Measurements from ENCODE around the gene FSHR. TPM values are rescaled to one million over a fixed set of nuclear protein-coding genes. Genes with fewer than 3 reads are reported as not detected.

The FSHR gene
- total and polyA plus RNA-seq, 2 of the 8 experiments (the other 6 are each of a cell fraction or from before 2014, with no cell fraction given), result not detected

DNA sequence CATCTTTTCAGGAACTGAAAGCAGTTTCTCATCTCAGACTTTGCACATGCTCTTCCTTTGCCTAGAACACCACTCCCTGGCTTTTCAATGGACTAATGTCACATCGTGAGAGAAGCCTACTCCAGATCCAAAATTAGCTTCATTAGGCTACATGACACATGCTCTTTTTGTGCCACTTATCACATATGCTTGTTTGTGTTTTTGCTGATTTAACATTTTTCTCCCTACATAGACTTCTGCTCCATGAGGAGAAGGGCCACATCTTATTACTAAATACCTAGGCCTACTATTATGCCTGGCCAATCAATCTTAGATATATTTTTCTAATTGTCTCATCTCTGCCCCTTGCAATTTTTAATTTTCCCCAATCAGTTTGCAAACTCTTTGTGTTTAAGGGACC, 212.4 kb downstream of the FSHR start:
- Histone ChIP-seq H2BK20ac (ENCODE audit: low read length) (no peak overlapping the region), H2BK120ac (replicated peaks; ENCODE audit: low read depth, low read length) (no peak overlapping the region), H3K79me2 (ENCODE audit: control insufficient read depth in 1 of 2, insufficient read depth in 2 of 2, low read length in 2 of 2) (no peaks in the 10 kb centered on the region), H3K4me1 (replicated peaks in 1 of 4; ENCODE audit: control insufficient read depth in 3 of 4, insufficient read depth in 4 of 4, low read length in 3 of 4) (0 out of 7 replicates have a peak, but pooled peaks cover 0 to 2% (median 0%) of the 10 kb centered on the region in 4 experiments), H3K27ac (ENCODE audit: low read depth, low read length) (no peak overlapping the region), H2BK5ac (ENCODE audit: low read depth, low read length) (no peak overlapping the region), H4K91ac (replicated peaks; ENCODE audit: insufficient read length, low read length) (no peak overlapping the region), H3K23ac (ENCODE audit: insufficient read length) (no peak overlapping the region), H3K79me1 (ENCODE audit: low read depth, low read length) (no peaks in the 10 kb centered on the region), H3K4me3 (ENCODE audit: extremely low read depth in 1 of 4, insufficient read depth in 2 of 4, low read depth in 3 of 4, low read length in 4 of 4) (no peak overlapping the region), H3K56ac (replicated peaks; ENCODE audit: insufficient read length, low read depth, low read length) (no peak overlapping the region), H3K18ac (ENCODE audit: extremely low read depth, low read length) (no peak overlapping the region), H4K5ac (ENCODE audit: insufficient read length, low read depth, low read length) (no peak overlapping the region), H2BK15ac (ENCODE audit: low read length) (no peak overlapping the region), H3K27me3 (replicated peaks in 1 of 4; ENCODE audit: control insufficient read depth in 3 of 4, extremely low read depth in 1 of 4, insufficient read depth in 3 of 4, low read length in 3 of 4) (no peaks in the 10 kb centered on the region), H4K8ac (ENCODE audit: extremely low read depth, insufficient read depth, low read length) (no peak overlapping the region), H3K9ac (replicated peaks in 1 of 4; ENCODE audit: extremely low read depth in 1 of 4, low read depth in 3 of 4, low read length in 3 of 4) (no peak overlapping the region), H3K14ac (ENCODE audit: insufficient read length) (no peak overlapping the region), H3K36me3 (ENCODE audit: control insufficient read depth in 2 of 4, insufficient read depth in 4 of 4, low read length in 3 of 4) (no peaks in the 10 kb centered on the region), H3K23me2 (ENCODE audit: low read depth, low read length) (no peaks in the 10 kb centered on the region; the same call in 1 of the 2 replicates), H3K4me2 (ENCODE audit: insufficient read depth in 1 of 2, low read depth in 2 of 2, low read length in 2 of 2) (no peak overlapping the region), H2AFZ (ENCODE audit: low read length) (peak overlapping the region; percentile 58; the same call in 1 of the 2 replicates), H4K20me1 (replicated peaks in 1 of 2; ENCODE audit: control insufficient read depth in 1 of 2, insufficient read depth in 2 of 2, low read length in 2 of 2) (no peaks in the 10 kb centered on the region), H2AK5ac (ENCODE audit: low read depth, low read length) (no peak overlapping the region), H3K4ac (replicated peaks; ENCODE audit: insufficient read length, low read depth, low read length) (no peak overlapping the region), H3K9me3 (ENCODE audit: insufficient read depth in 2 of 2, low read depth in 1 of 2, low read length in 1 of 2) (no peaks in the 10 kb centered on the region), H2BK12ac (ENCODE audit: low read depth, low read length) (no peak overlapping the region)
- no peak for TF ChIP-seq EGR1 (IDR thresholded peaks at IDR 0.05; ENCODE audit: borderline replicate concordance, low read depth, low read length)
- TF ChIP-seq, protein P1, sequence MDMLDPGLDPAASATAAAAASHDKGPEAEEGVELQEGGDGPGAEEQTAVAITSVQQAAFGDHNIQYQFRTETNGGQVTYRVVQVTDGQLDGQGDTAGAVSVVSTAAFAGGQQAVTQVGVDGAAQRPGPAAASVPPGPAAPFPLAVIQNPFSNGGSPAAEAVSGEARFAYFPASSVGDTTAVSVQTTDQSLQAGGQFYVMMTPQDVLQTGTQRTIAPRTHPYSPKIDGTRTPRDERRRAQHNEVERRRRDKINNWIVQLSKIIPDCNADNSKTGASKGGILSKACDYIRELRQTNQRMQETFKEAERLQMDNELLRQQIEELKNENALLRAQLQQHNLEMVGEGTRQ (IDR thresholded peaks at IDR 0.05; ENCODE audit: low read length), result no peak
- TF ChIP-seq BACH1 (IDR thresholded peaks at IDR 0.05; ENCODE audit: low read length), result no peak
- TF ChIP-seq SRF (IDR thresholded peaks at IDR 0.05; ENCODE audit: low read depth, low read length), result no peak
- no peak for TF ChIP-seq SAP30 (IDR thresholded peaks at IDR 0.05; ENCODE audit: insufficient read depth, insufficient replicate concordance, low read length)
- no peak for TF ChIP-seq EP300 (IDR thresholded peaks at IDR 0.05; ENCODE audit: borderline replicate concordance in 1 of 2, low read depth in 2 of 2, low read length in 2 of 2)
- TF ChIP-seq BRCA1 (IDR thresholded peaks at IDR 0.05; ENCODE audit: low read depth, low read length), result no peak
- no peak for TF ChIP-seq CHD1 (IDR thresholded peaks at IDR 0.05; ENCODE audit: low read depth, low read length)
- no peak for TF ChIP-seq TAF7 (optimal IDR thresholded peaks at IDR 0.05; ENCODE audit: borderline replicate concordance, low read depth, low read length)
- FAIRE-seq (no peak), DNase-seq (ENCODE audit: low read depth in 1 of 2, low spot score in 2 of 2) (no peak)
- POLR2A ChIA-PET (ENCODE audit: partially characterized antibody), result no interaction called here
- WGBS, 2 experiments (ENCODE audit: extremely low coverage in 1 of 2, insufficient coverage in 1 of 2, insufficient read length in 1 of 2, insufficient replicate concordance in 2 of 2, low coverage in 1 of 2, low lambda C conversion rate in 2 of 2, missing lambda C conversion rate in 1 of 2), result 96% methylated on average over 1 of the region's 1 CpG; no CpG with 5 or more reads in 1 of the 2 experiments
- CTCF ChIA-PET (ENCODE audit: partially characterized antibody), result interaction anchor here (0.6 to 1.6 kb wide), 2 partner anchors 101 to 342 kb away, joined by 3 to 6 read pairs; no protein-coding TSS in a partner anchor
